H1 (cell line): ENCODE results near the gene GNAO1.

Source experiments
- ATF3 ChIP-seq: IDR thresholded peaks from 2 replicates; pipeline ENCODE4 v1.6.1; 2011; ENCODE audit warnings: low read depth, mild to moderate bottlenecking, low read length; ENCODE audit not compliant: insufficient read depth
- BRCA1 ChIP-seq: IDR thresholded peaks from 2 replicates; pipeline ENCODE4 v1.6.1; 2012; ENCODE audit warnings: low read depth, low read length, improper control_type of control experiment
- CHD1 ChIP-seq: IDR thresholded peaks from 2 replicates; pipeline ENCODE4 v1.6.1; 2012; ENCODE audit warnings: low read depth, low read length, improper control_type of control experiment
- EZH2 ChIP-seq: fragments of 200-600 bp; sonication (generic); IDR thresholded peaks from 2 replicates; pipeline ENCODE4 v1.7.1; 2012; ENCODE audit warnings: low read depth, mild to moderate bottlenecking, moderate library complexity, low read length, inconsistent platforms; ENCODE audit not compliant: severe bottlenecking
- GABPA ChIP-seq: IDR thresholded peaks from 2 replicates; pipeline ENCODE4 v1.6.1; 2011; ENCODE audit warnings: mild to moderate bottlenecking, low read length, moderate library complexity, borderline replicate concordance; ENCODE audit not compliant: insufficient read depth
- PHF8 ChIP-seq: fragments of 200-600 bp; sonication (generic); conservative IDR thresholded peaks from 2 replicates; pipeline ENCODE4 v1.7.1; 2012; ENCODE audit warnings: low read depth, mild to moderate bottlenecking, inconsistent platforms, low read length, moderate library complexity
- POLR2A ChIP-seq, 2 experiments: IDR thresholded peaks; 1 replicate in 1 of 2; 2 replicates in 1 of 2; pipeline ENCODE4 v1.6.1; 2011; ENCODE audit warnings: low read depth in 2 of 2, low read length in 2 of 2, mild to moderate bottlenecking in 2 of 2; ENCODE audit errors: control extremely low read depth in 1 of 2
- POLR2AphosphoS5 ChIP-seq: IDR thresholded peaks from 2 replicates; pipeline ENCODE4 v1.6.1; 2011; ENCODE audit warnings: low read depth, low read length
- RBBP5 ChIP-seq: IDR thresholded peaks from 2 replicates; pipeline ENCODE4 v1.7.1; 2012; ENCODE audit warnings: low read depth, mild to moderate bottlenecking, inconsistent platforms, low read length, moderate library complexity, borderline replicate concordance
- SRF ChIP-seq: IDR thresholded peaks from 2 replicates; pipeline ENCODE4 v1.6.1; 2011; ENCODE audit warnings: mild to moderate bottlenecking, low read depth, low read length, moderate library complexity
- TAF1 ChIP-seq: IDR thresholded peaks from 2 replicates; pipeline ENCODE4 v1.6.1; 2011; ENCODE audit warnings: mild to moderate bottlenecking, low read depth, low read length
- TCF12 ChIP-seq: IDR thresholded peaks from 2 replicates; pipeline ENCODE4 v1.6.1; 2011; ENCODE audit warnings: low read depth, mild to moderate bottlenecking, low read length
- TEAD4 ChIP-seq: IDR thresholded peaks from 2 replicates; pipeline ENCODE4 v1.6.1; 2012; ENCODE audit warnings: low read depth, low read length, inconsistent platforms, mixed read lengths
- TF ChIP-seq, protein P1 (sequence below), 3 experiments: IDR thresholded peaks; 1 replicate in 2 of 3; 2 replicates in 1 of 3; pipeline versions ENCODE4 v1.5.1 to v1.6.1; 2011; ENCODE audit warnings: low read length in 3 of 3, mild to moderate bottlenecking in 3 of 3, inconsistent platforms in 2 of 3, low read depth in 1 of 3, moderate library complexity in 1 of 3; ENCODE audit not compliant: insufficient read depth in 1 of 3; ENCODE audit errors: control extremely low read depth in 1 of 3

DNA sequence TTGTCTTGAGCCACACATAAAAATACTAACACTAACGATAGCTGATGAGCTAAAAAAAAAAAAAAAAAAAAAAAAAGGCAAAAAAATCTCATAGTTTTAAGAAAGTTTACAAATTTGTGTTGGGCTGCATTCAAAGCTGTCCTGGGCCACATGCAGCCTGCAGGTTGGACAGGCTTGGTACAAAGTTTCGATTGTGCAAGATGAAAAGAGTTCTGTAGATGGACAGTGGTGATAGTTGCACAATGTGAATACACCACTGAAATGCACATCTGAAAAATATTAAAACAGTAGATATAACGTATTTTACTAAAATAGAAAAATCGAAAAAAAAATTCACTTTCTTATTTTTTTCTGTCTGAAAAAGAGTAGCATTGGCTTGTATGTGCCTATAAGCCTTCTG is 191.2 kb downstream of the GNAO1 start:
- TF ChIP-seq, protein P1, sequence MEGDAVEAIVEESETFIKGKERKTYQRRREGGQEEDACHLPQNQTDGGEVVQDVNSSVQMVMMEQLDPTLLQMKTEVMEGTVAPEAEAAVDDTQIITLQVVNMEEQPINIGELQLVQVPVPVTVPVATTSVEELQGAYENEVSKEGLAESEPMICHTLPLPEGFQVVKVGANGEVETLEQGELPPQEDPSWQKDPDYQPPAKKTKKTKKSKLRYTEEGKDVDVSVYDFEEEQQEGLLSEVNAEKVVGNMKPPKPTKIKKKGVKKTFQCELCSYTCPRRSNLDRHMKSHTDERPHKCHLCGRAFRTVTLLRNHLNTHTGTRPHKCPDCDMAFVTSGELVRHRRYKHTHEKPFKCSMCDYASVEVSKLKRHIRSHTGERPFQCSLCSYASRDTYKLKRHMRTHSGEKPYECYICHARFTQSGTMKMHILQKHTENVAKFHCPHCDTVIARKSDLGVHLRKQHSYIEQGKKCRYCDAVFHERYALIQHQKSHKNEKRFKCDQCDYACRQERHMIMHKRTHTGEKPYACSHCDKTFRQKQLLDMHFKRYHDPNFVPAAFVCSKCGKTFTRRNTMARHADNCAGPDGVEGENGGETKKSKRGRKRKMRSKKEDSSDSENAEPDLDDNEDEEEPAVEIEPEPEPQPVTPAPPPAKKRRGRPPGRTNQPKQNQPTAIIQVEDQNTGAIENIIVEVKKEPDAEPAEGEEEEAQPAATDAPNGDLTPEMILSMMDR (IDR thresholded peaks at IDR 0.05; ENCODE audit: control extremely low read depth in 1 of 3, insufficient read depth in 1 of 3, low read depth in 1 of 3, low read length in 3 of 3) = no peak
- no peak for TF ChIP-seq RBBP5
- TF ChIP-seq PHF8 = no peak
- TF ChIP-seq TAF1 = no peak
- TF ChIP-seq POLR2A (IDR thresholded peaks at IDR 0.05; ENCODE audit: control extremely low read depth in 1 of 2, low read depth in 2 of 2, low read length in 2 of 2) = no peak
- TF ChIP-seq SRF = no peak
- no peak for TF ChIP-seq ATF3
- TF ChIP-seq POLR2AphosphoS5 = no peak
- TF ChIP-seq TCF12 = no peak
- TF ChIP-seq EZH2 = no peak
- no peak for TF ChIP-seq BRCA1
- TF ChIP-seq GABPA = no peak
- TF ChIP-seq TEAD4 = no peak
- TF ChIP-seq CHD1 = no peak
